ENCODE results near the gene KLHL6. TPM values are rescaled to one million over a fixed set of nuclear protein-coding genes. Genes with fewer than 3 reads are reported as not detected.
"Not testable (repeated sequence)": the region's sequence is repeated elsewhere in the genome, so short reads cannot be mapped to it uniquely, and the experiment has no call there.

KLHL6 gene
- total and polyA plus RNA-seq, 4 experiments from 2014 or later = 8.4 to 56.1 (median 39.5) TPM

DNA sequence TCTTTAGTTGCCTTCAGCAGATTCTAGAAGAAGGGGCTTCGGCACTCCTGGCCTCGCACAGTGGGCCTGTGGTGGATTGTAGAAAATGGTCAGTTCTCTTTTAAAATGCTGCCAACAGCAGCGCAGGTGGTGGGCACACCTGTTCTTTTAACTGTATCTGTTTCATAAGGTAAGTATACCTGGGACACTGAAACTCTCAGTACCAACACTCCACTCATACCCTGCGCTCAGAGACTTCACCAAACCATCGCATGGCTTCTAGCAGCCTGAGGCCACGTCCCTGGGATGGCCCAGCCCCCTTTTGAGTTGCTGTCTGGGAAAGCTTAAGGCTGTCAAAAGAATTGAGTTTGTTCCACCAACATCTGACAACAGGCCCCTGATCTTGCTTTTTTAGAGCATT, 70.4 kb downstream of the KLHL6 start:
- DNase-seq = no peak
- ChIA-PET CTCF (ENCODE audit: partially characterized antibody) (interaction anchor here (0.8 to 1.8 kb wide), 2 partner anchors 10 to 106 kb away, joined by 5 read pairs; no protein-coding TSS in a partner anchor), POLR2A (ENCODE audit: partially characterized antibody) (interaction anchor here (0.6 kb wide), 1 partner anchor 218 kb away, joined by 4 read pairs; no protein-coding TSS in a partner anchor)
- peaks cover 7 to 11% of the 10 kb centered on the region in 2 donors for H3K36me3 Mint-ChIP-seq
- H3K27me3 Mint-ChIP-seq = no peaks in the 10 kb centered on the region
- intact Hi-C loops (cut with micrococcal nuclease) = no loop called here
- H3K9me3 ChIP-seq (ENCODE audit: control insufficient read depth in 1 of 2, low read length in 2 of 2) = no peaks in the 10 kb centered on the region
- no peak overlapping the region for H3K4me3 ChIP-seq (ENCODE audit: low read length in 2 of 2)
- H3K4me1 Mint-ChIP-seq = peaks cover 0 to 2% (median 0%) of the 10 kb centered on the region in 4 donors
- H3K27ac ChIP-seq (ENCODE audit: low read depth, low read length) = no peak overlapping the region
- no peaks in the 10 kb centered on the region for H3K27me3 ChIP-seq (ENCODE audit: insufficient read depth, low read length)
- no peaks in the 10 kb centered on the region for H3K9me3 Mint-ChIP-seq
- H3K36me3 ChIP-seq (ENCODE audit: insufficient read depth, low read length) = no peaks in the 10 kb centered on the region
- H3K4me3 Mint-ChIP-seq = no peak overlapping the region
- H3K27ac Mint-ChIP-seq = no peak overlapping the region
- H3K4me1 ChIP-seq (ENCODE audit: insufficient read depth, low read length) = no peaks in the 10 kb centered on the region

DNA sequence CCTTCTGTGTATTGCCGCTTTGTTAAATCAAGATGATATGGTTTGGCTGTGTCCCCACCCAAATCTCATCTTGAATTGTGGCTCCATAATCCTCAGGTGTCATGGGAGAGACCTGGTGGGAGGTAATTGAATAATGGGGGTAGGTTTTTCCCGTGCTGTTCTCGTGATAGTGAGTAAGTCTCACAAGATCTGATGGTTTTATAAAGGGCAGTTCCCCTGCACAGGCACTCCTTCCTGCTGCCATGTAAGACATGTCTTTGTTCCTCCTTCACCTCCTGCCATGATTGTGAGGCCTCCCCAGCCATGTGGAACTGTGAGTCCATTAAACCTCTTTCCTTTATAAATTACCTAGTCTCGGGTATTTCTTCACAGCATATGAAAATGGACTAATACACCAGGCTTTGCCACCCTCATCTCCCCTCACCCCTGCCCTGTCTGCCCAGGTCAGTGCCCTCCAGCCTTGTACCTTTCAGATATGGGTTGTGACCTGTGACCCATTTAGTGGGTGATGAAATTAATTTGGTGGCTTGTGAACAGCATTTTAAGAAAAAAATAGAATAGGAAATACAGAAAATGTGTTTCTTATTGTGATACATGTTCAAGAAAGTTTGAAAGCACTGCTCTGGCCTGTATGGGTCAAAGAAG, 71.0 kb downstream of the KLHL6 start:
- intact Hi-C loops (cut with micrococcal nuclease) = no loop called here
- Histone ChIP-seq H3K27me3 (ENCODE audit: insufficient read depth, low read length) (no peaks in the 10 kb centered on the region), H3K4me1 (ENCODE audit: insufficient read depth, low read length) (no peaks in the 10 kb centered on the region), H3K4me3 (ENCODE audit: low read length in 2 of 2) (no peak overlapping the region), H3K36me3 (ENCODE audit: insufficient read depth, low read length) (no peaks in the 10 kb centered on the region), H3K27ac (ENCODE audit: low read depth, low read length) (no peak overlapping the region), H3K9me3 (ENCODE audit: control insufficient read depth in 1 of 2, low read length in 2 of 2) (no peaks in the 10 kb centered on the region)
- no peak overlapping the region for H3K4me3 Mint-ChIP-seq
- peaks cover 0 to 2% (median 0%) of the 10 kb centered on the region in 4 donors for H3K4me1 Mint-ChIP-seq
- no peak for DNase-seq
- peaks cover 2 to 5% of the 10 kb centered on the region in 2 donors for H3K36me3 Mint-ChIP-seq
- ChIA-PET CTCF (ENCODE audit: partially characterized antibody) (no interaction called here), POLR2A (ENCODE audit: partially characterized antibody) (interaction anchor here (0.6 kb wide), 1 partner anchor 218 kb away, joined by 4 read pairs; no protein-coding TSS in a partner anchor)
- H3K27ac Mint-ChIP-seq = peak overlapping the region in 1 of 7 donors; percentile 48
- no peaks in the 10 kb centered on the region for H3K27me3 Mint-ChIP-seq
- no peaks in the 10 kb centered on the region for H3K9me3 Mint-ChIP-seq

DNA sequence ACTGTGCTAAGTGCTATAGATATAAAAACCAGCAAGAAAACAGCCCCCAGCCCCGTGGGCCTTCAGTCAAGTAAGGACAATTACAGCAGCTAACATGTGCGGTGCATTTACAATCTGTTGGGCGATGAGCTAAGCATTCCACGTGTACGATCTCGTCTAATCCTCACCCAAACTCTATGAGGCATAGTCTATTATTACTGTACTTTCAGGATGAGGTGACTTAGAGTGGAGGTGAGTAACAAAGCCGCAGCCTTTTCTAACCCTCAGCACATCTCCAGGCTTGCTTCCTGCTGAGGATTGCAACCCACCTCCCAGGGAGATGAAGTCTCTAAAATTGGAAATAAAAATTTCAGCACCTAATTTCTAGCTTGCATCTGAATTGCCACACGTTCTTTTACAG, 73.9 kb downstream of the KLHL6 start:
- Histone ChIP-seq H3K27ac (ENCODE audit: low read depth, low read length) (no peak overlapping the region), H3K4me3 (ENCODE audit: low read length in 2 of 2) (no peak overlapping the region), H3K36me3 (ENCODE audit: insufficient read depth, low read length) (no peaks in the 10 kb centered on the region), H3K9me3 (ENCODE audit: control insufficient read depth in 1 of 2, low read length in 2 of 2) (no peaks in the 10 kb centered on the region), H3K27me3 (ENCODE audit: insufficient read depth, low read length) (no peaks in the 10 kb centered on the region), H3K4me1 (ENCODE audit: insufficient read depth, low read length) (no peaks in the 10 kb centered on the region)
- H3K27me3 Mint-ChIP-seq = peaks cover 1 to 3% of the 10 kb centered on the region in 2 donors
- peak overlapping the region in 1 of 7 donors; percentile 51 for H3K27ac Mint-ChIP-seq
- H3K4me1 Mint-ChIP-seq = peaks cover 0 to 2% (median 0%) of the 10 kb centered on the region in 4 donors
- intact Hi-C loops (cut with micrococcal nuclease) = no loop called here
- H3K36me3 Mint-ChIP-seq = no peaks in the 10 kb centered on the region
- CTCF ChIA-PET (ENCODE audit: partially characterized antibody) = interaction anchor here (0.7 to 1.2 kb wide), 2 partner anchors 13 to 637 kb away, joined by 3 read pairs; no protein-coding TSS in a partner anchor
- POLR2A ChIA-PET (ENCODE audit: partially characterized antibody) = no interaction called here
- H3K4me3 Mint-ChIP-seq = no peak overlapping the region
- no peaks in the 10 kb centered on the region for H3K9me3 Mint-ChIP-seq
- no peak for DNase-seq

DNA sequence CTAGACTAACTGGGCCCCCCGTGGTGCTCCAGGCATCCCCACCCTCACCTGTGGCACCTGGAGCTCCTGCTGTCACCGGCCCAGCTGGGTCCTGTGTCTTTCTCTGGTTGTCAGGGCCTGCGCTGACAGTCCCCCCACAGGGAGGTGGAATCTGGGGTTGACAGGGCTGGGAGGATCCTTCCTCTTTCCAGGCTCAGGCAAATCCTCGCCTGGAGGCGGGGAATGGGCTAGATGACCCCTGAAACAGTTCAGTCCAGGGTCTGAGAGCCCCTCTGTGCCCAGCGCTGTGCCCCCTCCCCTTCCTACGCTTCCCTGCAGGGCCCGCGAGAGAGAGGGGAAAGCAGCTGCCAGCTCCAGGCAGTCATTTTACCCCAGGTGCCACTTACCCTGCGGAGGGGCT, 77.0 kb downstream of the KLHL6 start:
- no peaks in the 10 kb centered on the region for H3K9me3 Mint-ChIP-seq
- H3K36me3 Mint-ChIP-seq = no peaks in the 10 kb centered on the region
- Histone ChIP-seq H3K4me3 (ENCODE audit: low read length in 2 of 2) (no peak overlapping the region), H3K36me3 (ENCODE audit: insufficient read depth, low read length) (no peaks in the 10 kb centered on the region), H3K9me3 (ENCODE audit: control insufficient read depth in 1 of 2, low read length in 2 of 2) (no peaks in the 10 kb centered on the region), H3K4me1 (ENCODE audit: insufficient read depth, low read length) (no peaks in the 10 kb centered on the region), H3K27ac (ENCODE audit: low read depth, low read length) (no peak overlapping the region), H3K27me3 (ENCODE audit: insufficient read depth, low read length) (no peaks in the 10 kb centered on the region)
- H3K27me3 Mint-ChIP-seq = peaks cover 6 to 8% of the 10 kb centered on the region in 2 donors
- H3K4me1 Mint-ChIP-seq = peaks cover 0 to 2% (median 0%) of the 10 kb centered on the region in 4 donors
- H3K27ac Mint-ChIP-seq = no peak overlapping the region
- H3K4me3 Mint-ChIP-seq = no peak overlapping the region
- no peak for DNase-seq
- ChIA-PET POLR2A (ENCODE audit: partially characterized antibody) (no interaction called here), CTCF (ENCODE audit: partially characterized antibody) (interaction anchor here (1.1 to 3.5 kb wide), 4 partner anchors 9 to 288 kb away, joined by 4 to 18 read pairs (median 14); no protein-coding TSS in a partner anchor)
- intact Hi-C loops (cut with micrococcal nuclease) = no loop called here

DNA sequence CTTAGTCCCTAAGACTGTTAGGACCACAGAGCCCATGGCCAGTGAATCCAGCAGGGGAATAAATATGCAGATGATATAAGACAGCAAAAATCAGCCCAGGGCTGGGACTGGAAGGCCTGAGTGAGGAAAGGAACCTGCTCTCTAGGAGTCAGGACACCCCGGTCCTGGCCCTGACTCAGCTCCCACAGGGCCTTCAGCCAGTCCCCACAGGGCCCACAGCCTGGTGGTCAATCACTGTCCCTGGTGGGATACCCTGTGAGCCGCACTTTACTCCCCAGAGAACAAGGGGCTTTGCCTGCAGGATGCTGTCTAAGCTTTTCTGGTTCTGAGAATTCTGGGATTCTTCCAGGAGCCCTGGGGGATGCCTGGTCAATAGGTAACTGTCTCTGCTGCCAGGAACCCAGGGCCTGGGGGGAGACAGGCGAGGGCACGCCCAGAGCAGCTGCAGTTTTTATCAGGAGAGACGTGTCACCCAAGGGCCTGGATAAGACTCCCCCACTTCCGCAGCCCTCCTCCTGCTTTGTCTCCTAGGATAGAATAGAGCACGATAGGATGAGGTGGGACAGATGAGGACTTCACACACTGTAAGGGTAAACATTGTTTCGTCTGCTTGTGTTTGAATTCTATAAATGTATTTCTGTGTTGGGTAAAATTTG, 77.6 kb downstream of the KLHL6 start:
- intact Hi-C loops (cut with micrococcal nuclease) = no loop called here

DNA sequence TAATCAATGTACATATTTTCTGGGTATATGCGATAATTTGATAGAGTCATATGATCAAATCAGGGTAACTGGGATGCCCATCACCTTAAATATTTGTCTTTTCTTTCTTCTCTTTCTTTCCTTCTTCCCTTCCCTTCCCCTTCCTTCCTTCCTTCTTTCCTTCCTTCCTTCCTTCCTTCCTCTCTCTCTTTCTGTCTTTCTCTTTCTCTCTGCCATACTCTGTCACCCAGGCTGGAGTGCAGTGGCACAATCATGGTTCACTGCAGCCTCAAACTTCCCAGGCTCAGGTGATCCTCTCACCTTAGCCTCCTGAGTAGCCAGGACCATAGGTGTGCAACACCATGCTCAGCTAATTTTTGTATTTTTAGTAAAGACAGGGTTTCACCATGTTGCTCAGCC, 79.7 kb downstream of the KLHL6 start:
- H3K27me3 Mint-ChIP-seq; H3K36me3 ChIP-seq (ENCODE audit: insufficient read depth, low read length); H3K27me3 ChIP-seq (ENCODE audit: insufficient read depth, low read length); H3K36me3 Mint-ChIP-seq; H3K4me3 ChIP-seq (ENCODE audit: low read length in 2 of 2); intact Hi-C loops (cut with micrococcal nuclease); DNase-seq; H3K9me3 Mint-ChIP-seq; H3K27ac ChIP-seq (ENCODE audit: low read depth, low read length); H3K9me3 ChIP-seq (ENCODE audit: control insufficient read depth in 1 of 2, low read length in 2 of 2); H3K27ac Mint-ChIP-seq; POLR2A ChIA-PET (ENCODE audit: partially characterized antibody); H3K4me1 ChIP-seq (ENCODE audit: insufficient read depth, low read length); H3K4me1 Mint-ChIP-seq; H3K4me3 Mint-ChIP-seq: not testable (repeated sequence)
- CTCF ChIA-PET (ENCODE audit: partially characterized antibody) = interaction anchor here (9.7 kb wide), 1 partner anchor 289 kb away, joined by 153 read pairs; no protein-coding TSS in a partner anchor

More for the DNA sequence above, 77.6 kb downstream of the KLHL6 start:
- H3K27ac ChIP-seq (ENCODE audit: low read depth, low read length) = no peak overlapping the region
- Mint-ChIP-seq H3K4me3 (no peak overlapping the region), H3K27ac (no peak overlapping the region), H3K4me1 (peaks cover 0 to 2% (median 0%) of the 10 kb centered on the region in 4 donors), H3K27me3 (peaks cover 6 to 8% of the 10 kb centered on the region in 2 donors), H3K36me3 (no peaks in the 10 kb centered on the region), H3K9me3 (no peaks in the 10 kb centered on the region)
- POLR2A ChIA-PET (ENCODE audit: partially characterized antibody) = no interaction called here
- H3K36me3 ChIP-seq (ENCODE audit: insufficient read depth, low read length) = no peaks in the 10 kb centered on the region
- no peak overlapping the region for H3K4me3 ChIP-seq (ENCODE audit: low read length in 2 of 2)
- no peak for DNase-seq
- no peaks in the 10 kb centered on the region for H3K27me3 ChIP-seq (ENCODE audit: insufficient read depth, low read length)
- no peaks in the 10 kb centered on the region for H3K9me3 ChIP-seq (ENCODE audit: control insufficient read depth in 1 of 2, low read length in 2 of 2)
- H3K4me1 ChIP-seq (ENCODE audit: insufficient read depth, low read length) = no peaks in the 10 kb centered on the region
- CTCF ChIA-PET (ENCODE audit: partially characterized antibody) = interaction anchor here (1.1 to 3.5 kb wide), 4 partner anchors 9 to 289 kb away, joined by 4 to 18 read pairs (median 14); no protein-coding TSS in a partner anchor

DNA sequence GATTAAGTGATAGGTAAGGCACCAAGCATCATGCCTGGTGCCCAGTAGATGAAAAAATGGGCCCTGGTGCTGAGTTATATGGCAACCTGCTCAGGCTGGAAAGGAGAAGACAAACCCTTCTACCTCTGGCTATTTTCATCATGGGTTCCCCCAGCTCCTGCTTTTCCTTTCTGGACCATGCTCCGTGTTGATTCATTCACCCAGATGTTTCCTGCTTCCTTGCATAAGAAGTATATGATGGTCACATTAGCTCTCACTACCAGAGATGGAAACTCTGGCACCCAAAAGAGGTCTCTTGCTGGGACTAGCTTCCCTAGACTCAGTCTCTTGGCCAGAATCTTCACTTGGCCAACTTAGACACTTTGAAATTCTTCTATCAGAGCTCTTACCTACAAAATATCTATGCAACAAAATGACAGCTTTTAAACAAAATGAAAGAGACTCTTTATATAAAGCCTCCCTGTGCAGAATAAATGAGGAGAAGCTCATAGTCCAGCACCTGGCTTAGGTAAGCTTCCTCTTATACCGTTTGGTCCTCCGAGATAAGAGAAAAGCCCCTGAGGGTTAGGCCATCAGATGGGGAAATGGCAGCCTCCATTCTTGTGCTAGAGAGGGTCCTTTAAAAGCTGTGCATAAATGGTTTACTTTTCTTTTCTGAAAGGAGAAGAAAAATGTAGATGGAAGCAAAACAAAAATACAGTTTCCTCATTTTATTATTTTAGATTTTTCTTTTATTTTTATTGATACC, 80.3 kb downstream of the KLHL6 start:
- DNase-seq = no peak
- H3K27ac Mint-ChIP-seq = no peak overlapping the region
- H3K4me3 Mint-ChIP-seq = no peak overlapping the region
- Histone ChIP-seq H3K4me1 (ENCODE audit: insufficient read depth, low read length) (no peaks in the 10 kb centered on the region), H3K27ac (ENCODE audit: low read depth, low read length) (no peak overlapping the region), H3K9me3 (ENCODE audit: control insufficient read depth in 1 of 2, low read length in 2 of 2) (no peaks in the 10 kb centered on the region), H3K36me3 (ENCODE audit: insufficient read depth, low read length) (no peaks in the 10 kb centered on the region), H3K27me3 (ENCODE audit: insufficient read depth, low read length) (no peaks in the 10 kb centered on the region), H3K4me3 (ENCODE audit: low read length in 2 of 2) (no peak overlapping the region)
- H3K9me3 Mint-ChIP-seq = no peaks in the 10 kb centered on the region
- intact Hi-C loops (cut with micrococcal nuclease) = no loop called here
- H3K27me3 Mint-ChIP-seq = peaks cover 6 to 8% of the 10 kb centered on the region in 2 donors
- H3K4me1 Mint-ChIP-seq = peaks cover 0 to under 1% (median 0%) of the 10 kb centered on the region in 4 donors
- no peaks in the 10 kb centered on the region for H3K36me3 Mint-ChIP-seq
- CTCF ChIA-PET (ENCODE audit: partially characterized antibody) = interaction anchor here (9.7 kb wide), 1 partner anchor 290 kb away, joined by 153 read pairs; no protein-coding TSS in a partner anchor
- POLR2A ChIA-PET (ENCODE audit: partially characterized antibody) = no interaction called here
